HCT116 (cell line): ENCODE measurements around the gene CPNE5. TPM values are rescaled to one million over a fixed set of nuclear protein-coding genes. Genes with fewer than 3 reads are reported as not detected.

Experiments used
- ATAC-seq: fragments of 200-7000 bp; cut with Tn5 transposase; 2 replicates; pipeline ENCODE4 v1.9.1; 2020; ENCODE audit warnings: mild to moderate bottlenecking, moderate library complexity
- BruUV-seq: library from RNA; stranded (reverse); fragments of 400-500 nt; replicated peaks from 2 replicates; lab custom pipeline; 2021; lab: Mats Ljungman, UMichigan
- CTCF ChIA-PET: fragments of 300-600 bp; sonication (Branson Sonifier 250); formaldehyde crosslinking; loops from one replicate; lab custom pipeline; 2021; ENCODE audit warnings: antibody characterized with exemption; lab: Charles Lee
- POLR2A ChIA-PET: fragments of 300-600, 350-600 bp; sonication (Branson Sonifier 250); formaldehyde crosslinking; loops from one replicate; lab custom pipeline; 2021; ENCODE audit warnings: antibody characterized with exemption; lab: Charles Lee
- RAD21 ChIA-PET, 2 experiments: fragments of 300-600 bp; sonication (Branson Sonifier 250); formaldehyde crosslinking; loops; one replicate each; lab custom pipeline; 2023; ENCODE audit warnings: low total read pairs in 2 of 2; ENCODE audit not compliant: uncharacterized antibody in 2 of 2, unreplicated experiment in 2 of 2, low non-redundant PET in 1 of 2; lab: Charles Lee
- DNase-seq: peaks from one replicate; pipeline ENCODE4 v3.0.0-alpha.2; 2010; ENCODE audit warnings: low read depth, low spot score
- H2AFZ ChIP-seq: fragments of 200-600 bp; shearing (Covaris generic), sonication (generic); 2 replicates; pipeline ENCODE4 v1.6.1; 2017; ENCODE audit warnings: low read depth, mixed run types, mixed read lengths, antibody characterized with exemption, low read length; ENCODE audit not compliant: poor library complexity, severe bottlenecking
- H3K27ac ChIP-seq: 2 replicates; pipeline ENCODE4 v1.5.1; 2012; ENCODE audit warnings: low read depth, low read length
- H3K27me3 ChIP-seq: fragments of 200-600 bp; sonication (generic); 2 replicates; pipeline ENCODE4 v1.6.1; 2016; ENCODE audit warnings: mixed run types, low read length, mixed read lengths; ENCODE audit not compliant: insufficient read depth
- H3K36me3 ChIP-seq, 2 experiments: fragments of 200-500 bp in 1 of 2; fragments of 200-600 bp in 1 of 2; sonication (Bioruptor generic) in 1 of 2; sonication (generic) in 1 of 2; 2 replicates each; pipeline versions ENCODE4 v1.5.1 to v1.6.1; 2014 to 2016; ENCODE audit warnings: low read length in 2 of 2, inconsistent platforms in 1 of 2, mixed read lengths in 1 of 2, mixed run types in 1 of 2; ENCODE audit not compliant: insufficient read depth in 2 of 2, control insufficient read depth in 1 of 2
- H3K4me1 ChIP-seq, 2 experiments: fragments of 200-600 bp in 1 of 2; sonication (generic) in 1 of 2; 2 replicates each; pipeline versions ENCODE4 v1.5.1 to v1.6.1; 2012 to 2017; ENCODE audit warnings: low read length in 2 of 2, inconsistent platforms in 1 of 2, mild to moderate bottlenecking in 1 of 2, mixed read lengths in 1 of 2, mixed run types in 1 of 2, moderate library complexity in 1 of 2; ENCODE audit not compliant: insufficient read depth in 2 of 2, control insufficient read depth in 1 of 2
- H3K4me2 ChIP-seq: fragments of 200-600 bp; sonication (generic); 2 replicates; pipeline ENCODE4 v1.6.1; 2017; ENCODE audit warnings: mixed run types, low read length, mixed read lengths
- H3K4me3 ChIP-seq, 2 experiments: fragments of 200-600 bp in 1 of 2; sonication (generic) in 1 of 2; replicated peaks in 1 of 2; 2 replicates each; pipeline ENCODE4 v1.5.1; 2011 to 2016; ENCODE audit warnings: low read length in 2 of 2, control low read depth in 1 of 2, low read depth in 1 of 2, mild to moderate bottlenecking in 1 of 2, mixed read lengths in 1 of 2, mixed run types in 1 of 2
- H3K79me2 ChIP-seq: fragments of 200-600 bp; sonication (generic); 2 replicates; pipeline ENCODE4 v1.6.1; 2017; ENCODE audit warnings: mild to moderate bottlenecking, mixed run types, low read length, moderate library complexity, mixed read lengths; ENCODE audit not compliant: insufficient read depth
- H3K9ac ChIP-seq: fragments of 200-600 bp; sonication (generic); 2 replicates; pipeline ENCODE4 v1.6.1; 2016; ENCODE audit warnings: low read length, mixed read lengths
- H3K9me2 ChIP-seq: fragments of 200-600 bp; sonication (generic), shearing (Covaris generic); 2 replicates; pipeline ENCODE4 v1.6.1; 2017; ENCODE audit warnings: mixed run types, mild to moderate bottlenecking, moderate library complexity; ENCODE audit not compliant: insufficient read depth
- H3K9me3 ChIP-seq, 2 experiments: fragments of 200-500 bp in 1 of 2; fragments of 200-600 bp in 1 of 2; sonication (Bioruptor generic) in 1 of 2; sonication (generic) in 1 of 2; 2 replicates each; pipeline ENCODE4 v1.6.1; 2014 to 2017; ENCODE audit warnings: low read length in 2 of 2, mixed read lengths in 2 of 2, inconsistent platforms in 1 of 2, low read depth in 1 of 2, mild to moderate bottlenecking in 1 of 2, mixed run types in 1 of 2, moderate library complexity in 1 of 2; ENCODE audit not compliant: control insufficient read depth in 1 of 2, insufficient read depth in 1 of 2
- H4K20me1 ChIP-seq: fragments of 200-600 bp; sonication (generic), shearing (Covaris generic); 2 replicates; pipeline ENCODE4 v1.6.1; 2017; ENCODE audit warnings: mixed run types, mild to moderate bottlenecking, moderate library complexity; ENCODE audit not compliant: insufficient read depth
- ATF3 ChIP-seq: IDR thresholded peaks from 2 replicates; pipeline ENCODE4 v1.6.1; 2012
- CBX3 ChIP-seq: IDR thresholded peaks from 2 replicates; pipeline ENCODE4 v1.6.1; 2012; ENCODE audit warnings: low read depth
- CEBPB ChIP-seq: IDR thresholded peaks from 2 replicates; pipeline ENCODE4 v1.6.1; 2012; ENCODE audit warnings: low read depth
- CTCF ChIP-seq, 3 experiments: fragments of 200-600 bp in 1 of 3; sonication (generic) in 1 of 3; IDR thresholded peaks in 2 of 3; conservative IDR thresholded peaks in 1 of 3; 2 replicates each; pipeline ENCODE4 v1.5.1; 2012 to 2017; ENCODE audit warnings: low read depth in 2 of 3, low read length in 2 of 3, antibody characterized with exemption in 1 of 3, borderline replicate concordance in 1 of 3, control low read depth in 1 of 3, mild to moderate bottlenecking in 1 of 3, mixed read lengths in 1 of 3, mixed run types in 1 of 3, moderate library complexity in 1 of 3; ENCODE audit not compliant: insufficient read depth in 1 of 3
- EGR1 ChIP-seq: IDR thresholded peaks from 2 replicates; pipeline ENCODE4 v1.6.1; 2012; ENCODE audit warnings: low read depth
- EZH2 ChIP-seq: fragments of 200-600 bp; sonication (generic); IDR thresholded peaks from 2 replicates; pipeline ENCODE4 v1.6.1; 2017; ENCODE audit warnings: antibody characterized with exemption, mixed run types
- FOSL1 ChIP-seq: IDR thresholded peaks from 2 replicates; pipeline ENCODE4 v1.6.1; 2012; ENCODE audit warnings: low read depth
- MAX ChIP-seq: IDR thresholded peaks from 2 replicates; pipeline ENCODE4 v1.6.1; 2012
- POLR2A ChIP-seq: IDR thresholded peaks from 2 replicates; pipeline ENCODE4 v1.7.0; 2011; ENCODE audit warnings: borderline replicate concordance; ENCODE audit not compliant: insufficient read depth, insufficient read length; ENCODE audit errors: extremely low read depth
- REST ChIP-seq: IDR thresholded peaks from 2 replicates; pipeline ENCODE4 v1.6.1; 2012; ENCODE audit warnings: low read depth
- SP1 ChIP-seq: IDR thresholded peaks from 2 replicates; pipeline ENCODE4 v1.6.1; 2012; ENCODE audit warnings: low read depth
- SRF ChIP-seq: IDR thresholded peaks from 2 replicates; pipeline ENCODE4 v1.6.1; 2012; ENCODE audit warnings: low read depth
- TCF7L2 ChIP-seq: IDR thresholded peaks from 2 replicates; pipeline ENCODE4 v1.7.0; 2011; ENCODE audit warnings: borderline replicate concordance, inconsistent platforms; ENCODE audit not compliant: insufficient read depth, insufficient read length; ENCODE audit errors: extremely low read depth
- ZFX ChIP-seq: fragments of 450-650 bp; IDR thresholded peaks from 2 replicates; pipeline ENCODE4 v1.6.1; 2017
- ZNF274 ChIP-seq: fragments of 200-500 bp; sonication (Bioruptor generic); IDR thresholded peaks from 2 replicates; pipeline ENCODE4 v1.6.1; 2014; ENCODE audit warnings: mild to moderate bottlenecking, low read depth, low read length, inconsistent platforms
- intact Hi-C: fragments of 100-400 bp; cut with micrococcal nuclease; formaldehyde crosslinking; loops from 2 replicates; pipeline ENCODE4 v1.10.0; 2022
- total RNA-seq: library from RNA; stranded (reverse); gene quantifications from one replicate; pipeline ENCODE4 v1.2.1, GENCODE V29; 2021; ENCODE audit not compliant: unreplicated experiment

CPNE5 gene
- total RNA-seq, 1 experiment from 2014 or later = not detected

GRCh38 chr6:36843170-36843569 is 3.9 kb upstream of the CPNE5 start:
- DNase-seq (no peak), ATAC-seq (no peak)
- CTCF ChIA-PET = interaction anchor here (1.2 kb wide), 1 partner anchor 9 kb away, joined by 3 read pairs; no protein-coding TSS in a partner anchor
- Histone ChIP-seq H2AFZ (no peak overlapping the region), H3K9me3 (no peaks in the 10 kb centered on the region), H4K20me1 (no peaks in the 10 kb centered on the region), H3K27ac (no peak overlapping the region), H3K36me3 (no peaks in the 10 kb centered on the region), H3K9me2 (no peaks in the 10 kb centered on the region), H3K79me2 (no peaks in the 10 kb centered on the region), H3K4me1 (peaks cover 0 to 7% of the 10 kb centered on the region in 2 experiments; a peak in 1 of 4 replicates), H3K9ac (no peak overlapping the region), H3K4me3 (no peak overlapping the region), H3K4me2 (no peak overlapping the region), H3K27me3 (peaks cover 10% of the 10 kb centered on the region; the same call in 1 of the 2 replicates)
- intact Hi-C loops = no loop called here
- TF ChIP-seq CEBPB (no peak), CBX3 (no peak), SRF (no peak), MAX (no peak), ATF3 (no peak), ZNF274 (no peak), EGR1 (no peak), POLR2A (no peak), SP1 (no peak), ZFX (no peak), CTCF (IDR thresholded peaks at IDR 0.05 in 2 of 3, conservative IDR thresholded peaks at IDR 0.05 in 1 of 3; ENCODE audit: borderline replicate concordance in 1 of 3, insufficient read depth in 1 of 3, low read depth in 2 of 3, low read length in 2 of 3) (no peak), FOSL1 (no peak), REST (no peak), EZH2 (no peak), TCF7L2 (no peak)
- POLR2A ChIA-PET = no interaction called here
- no TSS peak for BruUV-seq
- RAD21 ChIA-PET = no interaction called here
